GM19043 (cell line): ENCODE results near the gene SUPT20H.
A peak's percentile ranks its signal among the peaks of the same experiment; 100 is the strongest.

Experiments used
- ATAC-seq: cut with Tn5 transposase; IDR thresholded peaks from one replicate; pipeline ENCODE4 v1.9.1; 2021; ENCODE audit warnings: low read depth; ENCODE audit not compliant: unreplicated experiment

SUPT20H gene

GRCh38 chr13:37009692-37010091 is 49.8 kb downstream of the SUPT20H start:
- ATAC-seq, result no peak

- ATAC-seq, result no peak
These were observed 57.6 kb downstream of the SUPT20H start for GRCh38 chr13:37001921-37002250.

- peak; percentile 64 for ATAC-seq
These were observed 60.3 kb downstream of the SUPT20H start, which contains the start of gene ALG5 for GRCh38 chr13:36999054-36999714. Gene ALG5 (minus strand): TSS chr13:36999340. CDS start chr13:36999300, 40 bp downstream.

- ATAC-seq, result no peak
These were observed 60.9 kb downstream of the SUPT20H start for GRCh38 chr13:36998624-36999041.

- no peak for ATAC-seq
These were observed 61.6 kb downstream of the SUPT20H start for GRCh38 chr13:36997716-36998427.

- no peak for ATAC-seq
These were observed 67.1 kb downstream of the SUPT20H start for GRCh38 chr13:36992362-36992761.

- no peak for ATAC-seq
These were observed 72.8 kb downstream of the SUPT20H start for GRCh38 chr13:36986462-36987240.

GRCh38 chr13:36981156-36981743 is 78.2 kb downstream of the SUPT20H start:
- no peak for ATAC-seq

- no peak for ATAC-seq
These were observed 80.0 kb downstream of the SUPT20H start for GRCh38 chr13:36979361-36980050.

- no peak for ATAC-seq
These were observed 84.3 kb downstream of the SUPT20H start for GRCh38 chr13:36975172-36975571.

GRCh38 chr13:36973621-36974295 is 85.7 kb downstream of the SUPT20H start:
- ATAC-seq, result peak; percentile 75

- ATAC-seq, result no peak
These were observed 86.5 kb downstream of the SUPT20H start for GRCh38 chr13:36973009-36973408.

- no peak for ATAC-seq
These were observed 93.1 kb downstream of the SUPT20H start for GRCh38 chr13:36966404-36966803.

GRCh38 chr13:36965767-36966166 is 93.7 kb downstream of the SUPT20H start:
- ATAC-seq, result no peak

GRCh38 chr13:36959456-36960116 is 99.9 kb downstream of the SUPT20H start:
- ATAC-seq, result no peak
